ENCODE measurements around the gene LENG9.
"Not testable (repeated sequence)": the region's sequence is repeated elsewhere in the genome, so short reads cannot be mapped to it uniquely, and the experiment has no call there.

DNA sequence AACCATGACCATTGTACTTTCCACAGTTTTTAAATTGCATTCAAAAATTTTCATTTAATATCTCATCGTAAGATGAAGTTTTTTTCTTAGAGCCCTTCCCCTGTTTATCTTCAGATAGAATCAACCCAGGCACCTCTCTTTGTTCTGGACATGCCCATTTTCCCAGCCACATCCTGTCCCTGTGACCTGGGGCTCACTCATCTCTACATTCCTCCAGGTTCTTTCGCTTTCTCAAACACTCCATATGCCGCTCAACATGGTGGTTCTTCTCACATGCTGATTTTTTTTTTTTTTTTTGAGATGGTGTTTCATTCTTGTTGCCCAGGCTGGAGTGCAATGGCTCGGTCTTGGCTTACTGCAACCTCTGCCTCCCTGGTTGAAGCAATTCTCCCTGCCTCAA, 42.0 kb upstream of the LENG9 start:
- TF ChIP-seq, protein P1, sequence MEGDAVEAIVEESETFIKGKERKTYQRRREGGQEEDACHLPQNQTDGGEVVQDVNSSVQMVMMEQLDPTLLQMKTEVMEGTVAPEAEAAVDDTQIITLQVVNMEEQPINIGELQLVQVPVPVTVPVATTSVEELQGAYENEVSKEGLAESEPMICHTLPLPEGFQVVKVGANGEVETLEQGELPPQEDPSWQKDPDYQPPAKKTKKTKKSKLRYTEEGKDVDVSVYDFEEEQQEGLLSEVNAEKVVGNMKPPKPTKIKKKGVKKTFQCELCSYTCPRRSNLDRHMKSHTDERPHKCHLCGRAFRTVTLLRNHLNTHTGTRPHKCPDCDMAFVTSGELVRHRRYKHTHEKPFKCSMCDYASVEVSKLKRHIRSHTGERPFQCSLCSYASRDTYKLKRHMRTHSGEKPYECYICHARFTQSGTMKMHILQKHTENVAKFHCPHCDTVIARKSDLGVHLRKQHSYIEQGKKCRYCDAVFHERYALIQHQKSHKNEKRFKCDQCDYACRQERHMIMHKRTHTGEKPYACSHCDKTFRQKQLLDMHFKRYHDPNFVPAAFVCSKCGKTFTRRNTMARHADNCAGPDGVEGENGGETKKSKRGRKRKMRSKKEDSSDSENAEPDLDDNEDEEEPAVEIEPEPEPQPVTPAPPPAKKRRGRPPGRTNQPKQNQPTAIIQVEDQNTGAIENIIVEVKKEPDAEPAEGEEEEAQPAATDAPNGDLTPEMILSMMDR (IDR thresholded peaks at IDR 0.05; ENCODE audit: insufficient read depth, low read depth, low read length): not testable (repeated sequence)
- not testable (repeated sequence) for TF ChIP-seq EZH2 (IDR thresholded peaks at IDR 0.05; ENCODE audit: insufficient read depth, low read length)
